IMR-90 (cell line): Measurements from ENCODE around the gene CHD9.

Experiments used
- CEBPB ChIP-seq: IDR thresholded peaks from 2 replicates; pipeline ENCODE4 v1.6.1; 2012; ENCODE audit warnings: low read depth, low read length, improper control_type of control experiment
- FOS ChIP-seq: fragments of 150-350 bp; IDR thresholded peaks from 2 replicates; pipeline ENCODE4 v1.6.1; 2016; ENCODE audit warnings: low read depth, low read length
- MXI1 ChIP-seq: IDR thresholded peaks from 2 replicates; pipeline ENCODE4 v1.6.1; 2012; ENCODE audit warnings: low read depth, mild to moderate bottlenecking, low read length, moderate library complexity, borderline replicate concordance
- NFE2L2 ChIP-seq: fragments of 150-350 bp; IDR thresholded peaks from 2 replicates; pipeline ENCODE4 v1.6.1; 2016; ENCODE audit warnings: low read depth, mild to moderate bottlenecking, low read length
- POLR2A ChIP-seq: IDR thresholded peaks from 2 replicates; pipeline ENCODE4 v1.6.1; 2012; ENCODE audit warnings: mild to moderate bottlenecking, low read depth, low read length
- RAD21 ChIP-seq: IDR thresholded peaks from 2 replicates; pipeline ENCODE4 v1.6.1; 2012; ENCODE audit warnings: low read length, improper control_type of control experiment
- RCOR1 ChIP-seq: IDR thresholded peaks from 2 replicates; pipeline ENCODE4 v1.6.1; 2012; ENCODE audit warnings: mild to moderate bottlenecking, low read length, improper control_type of control experiment; ENCODE audit not compliant: insufficient replicate concordance
- RFX5 ChIP-seq: IDR thresholded peaks from 2 replicates; pipeline ENCODE4 v1.8.0; 2012; ENCODE audit warnings: low read depth, mild to moderate bottlenecking, low read length, moderate library complexity
- SMC3 ChIP-seq: fragments of 150-350 bp; IDR thresholded peaks from 2 replicates; pipeline ENCODE4 v1.6.1; 2016; ENCODE audit warnings: low read depth, mild to moderate bottlenecking, antibody characterized with exemption, low read length, moderate library complexity
- TF ChIP-seq, protein P1 (sequence below): conservative IDR thresholded peaks from 2 replicates; pipeline ENCODE4 v1.5.1; 2012; ENCODE audit warnings: mild to moderate bottlenecking, low read depth, low read length, improper control_type of control experiment
- TF ChIP-seq, protein P2 (sequence below): fragments of 150-350 bp; IDR thresholded peaks from 2 replicates; pipeline ENCODE4 v1.6.1; 2016; ENCODE audit warnings: low read depth, mild to moderate bottlenecking, low read length, moderate library complexity, borderline replicate concordance
- TF ChIP-seq, protein P3 (sequence below): fragments of 150-350 bp; IDR thresholded peaks from 2 replicates; pipeline ENCODE4 v1.6.1; 2017; ENCODE audit warnings: mild to moderate bottlenecking, antibody characterized with exemption, low read length, low read depth

DNA sequence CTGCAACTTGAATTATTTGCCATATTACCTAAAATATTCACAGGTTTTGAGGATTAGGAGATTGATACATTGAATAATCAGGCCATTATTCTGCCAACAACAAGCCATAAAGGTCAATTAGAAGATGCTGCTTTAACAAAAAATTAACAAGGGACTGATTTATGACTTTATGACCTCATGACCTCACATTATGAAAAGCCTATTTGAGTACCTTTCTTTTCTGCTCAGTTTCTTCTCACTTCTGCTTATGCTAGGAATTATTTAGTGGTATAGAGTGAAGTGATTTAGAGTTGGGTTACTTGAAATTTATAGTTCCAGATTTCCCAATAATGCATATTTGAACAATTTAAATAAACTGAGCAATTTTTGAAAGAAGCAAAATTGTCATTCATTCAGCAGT, 121.6 kb downstream of the CHD9 start:
- TF ChIP-seq, protein P1, sequence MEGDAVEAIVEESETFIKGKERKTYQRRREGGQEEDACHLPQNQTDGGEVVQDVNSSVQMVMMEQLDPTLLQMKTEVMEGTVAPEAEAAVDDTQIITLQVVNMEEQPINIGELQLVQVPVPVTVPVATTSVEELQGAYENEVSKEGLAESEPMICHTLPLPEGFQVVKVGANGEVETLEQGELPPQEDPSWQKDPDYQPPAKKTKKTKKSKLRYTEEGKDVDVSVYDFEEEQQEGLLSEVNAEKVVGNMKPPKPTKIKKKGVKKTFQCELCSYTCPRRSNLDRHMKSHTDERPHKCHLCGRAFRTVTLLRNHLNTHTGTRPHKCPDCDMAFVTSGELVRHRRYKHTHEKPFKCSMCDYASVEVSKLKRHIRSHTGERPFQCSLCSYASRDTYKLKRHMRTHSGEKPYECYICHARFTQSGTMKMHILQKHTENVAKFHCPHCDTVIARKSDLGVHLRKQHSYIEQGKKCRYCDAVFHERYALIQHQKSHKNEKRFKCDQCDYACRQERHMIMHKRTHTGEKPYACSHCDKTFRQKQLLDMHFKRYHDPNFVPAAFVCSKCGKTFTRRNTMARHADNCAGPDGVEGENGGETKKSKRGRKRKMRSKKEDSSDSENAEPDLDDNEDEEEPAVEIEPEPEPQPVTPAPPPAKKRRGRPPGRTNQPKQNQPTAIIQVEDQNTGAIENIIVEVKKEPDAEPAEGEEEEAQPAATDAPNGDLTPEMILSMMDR = no peak
- no peak for TF ChIP-seq SMC3
- TF ChIP-seq POLR2A = no peak
- no peak for TF ChIP-seq MXI1
- TF ChIP-seq RAD21 = no peak
- TF ChIP-seq, protein P2, sequence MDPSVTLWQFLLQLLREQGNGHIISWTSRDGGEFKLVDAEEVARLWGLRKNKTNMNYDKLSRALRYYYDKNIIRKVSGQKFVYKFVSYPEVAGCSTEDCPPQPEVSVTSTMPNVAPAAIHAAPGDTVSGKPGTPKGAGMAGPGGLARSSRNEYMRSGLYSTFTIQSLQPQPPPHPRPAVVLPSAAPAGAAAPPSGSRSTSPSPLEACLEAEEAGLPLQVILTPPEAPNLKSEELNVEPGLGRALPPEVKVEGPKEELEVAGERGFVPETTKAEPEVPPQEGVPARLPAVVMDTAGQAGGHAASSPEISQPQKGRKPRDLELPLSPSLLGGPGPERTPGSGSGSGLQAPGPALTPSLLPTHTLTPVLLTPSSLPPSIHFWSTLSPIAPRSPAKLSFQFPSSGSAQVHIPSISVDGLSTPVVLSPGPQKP = no peak
- TF ChIP-seq, protein P3, sequence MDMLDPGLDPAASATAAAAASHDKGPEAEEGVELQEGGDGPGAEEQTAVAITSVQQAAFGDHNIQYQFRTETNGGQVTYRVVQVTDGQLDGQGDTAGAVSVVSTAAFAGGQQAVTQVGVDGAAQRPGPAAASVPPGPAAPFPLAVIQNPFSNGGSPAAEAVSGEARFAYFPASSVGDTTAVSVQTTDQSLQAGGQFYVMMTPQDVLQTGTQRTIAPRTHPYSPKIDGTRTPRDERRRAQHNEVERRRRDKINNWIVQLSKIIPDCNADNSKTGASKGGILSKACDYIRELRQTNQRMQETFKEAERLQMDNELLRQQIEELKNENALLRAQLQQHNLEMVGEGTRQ = no peak
- no peak for TF ChIP-seq FOS
- no peak for TF ChIP-seq CEBPB
- no peak for TF ChIP-seq RFX5
- TF ChIP-seq NFE2L2 = no peak
- no peak for TF ChIP-seq RCOR1
